ENCODE results near the gene PPM1L.

DNA sequence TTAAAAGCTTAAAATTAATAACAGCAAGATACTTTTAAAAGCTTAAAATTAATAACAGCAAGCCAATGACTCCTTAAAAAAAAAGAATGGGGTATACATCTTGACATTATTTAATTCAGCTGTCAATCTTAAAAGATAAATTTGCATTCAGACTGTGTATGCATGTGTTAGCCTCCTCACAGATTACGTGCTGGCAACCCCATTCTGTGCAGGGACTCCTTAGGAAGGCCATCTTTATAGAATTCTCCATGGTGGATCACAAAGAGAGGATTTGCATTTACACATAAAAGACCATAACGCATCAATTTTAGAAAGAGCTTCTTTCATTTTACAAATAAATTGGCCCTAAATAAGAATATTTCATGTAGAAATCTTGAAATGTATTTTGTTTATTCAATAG, 261.9 kb downstream of the PPM1L start:
- TF ChIP-seq TAF1 (IDR thresholded peaks at IDR 0.05; ENCODE audit: low read depth, low read length) (no peak), POLR2AphosphoS5 (IDR thresholded peaks at IDR 0.05; ENCODE audit: low read depth, low read length) (no peak), POLR2A (IDR thresholded peaks at IDR 0.05; ENCODE audit: low read depth, low read length) (no peak)

All from GM12891 (cell line).